AG04450 (cell line): ENCODE results near the gene CCDC141. TPM values are rescaled to one million over a fixed set of nuclear protein-coding genes. Genes with fewer than 3 reads are reported as not detected.
"Not testable (repeated sequence)": the region's sequence is repeated elsewhere in the genome, so short reads cannot be mapped to it uniquely, and the experiment has no call there.

Experiments used
- CTCF ChIA-PET: fragments of 300-600, 350-600 bp; formaldehyde crosslinking; extraction: SDS; loops from one replicate; lab custom pipeline; 2022; ENCODE audit warnings: antibody characterized with exemption, inconsistent platforms; lab: Charles Lee
- POLR2A ChIA-PET: fragments of 350-600 bp; formaldehyde crosslinking; extraction: SDS; loops from one replicate; lab custom pipeline; 2021; ENCODE audit warnings: antibody characterized with exemption, inconsistent platforms; lab: Yijun Ruan, JAX
- DNase-seq: peaks from one replicate; pipeline ENCODE4 v3.0.0-alpha.2; 2011; ENCODE audit warnings: low read depth, low spot score
- H3K27ac ChIP-seq: one replicate; pipeline ENCODE4 v1.5.1; 2012; ENCODE audit warnings: low read depth, low read length, control low read depth
- H3K27me3 ChIP-seq: one replicate; pipeline ENCODE4 v1.6.0; 2012; ENCODE audit warnings: low read length; ENCODE audit not compliant: control insufficient read depth, insufficient read depth
- H3K4me3 ChIP-seq: 2 replicates; pipeline ENCODE4 v1.5.1; 2011; ENCODE audit warnings: mild to moderate bottlenecking, low read depth, low read length, control low read depth
- H3K9me3 ChIP-seq: 2 replicates; pipeline ENCODE4 v1.5.1; 2012; ENCODE audit warnings: low read length; ENCODE audit not compliant: control insufficient read depth, insufficient read depth
- CTCF ChIP-seq: IDR thresholded peaks from 2 replicates; pipeline ENCODE4 v1.5.1; 2011; ENCODE audit warnings: low read depth, low read length, control low read depth, inconsistent platforms
- polyA minus RNA-seq: library from RNA; depleted of rRNA, polyadenylated mRNA; stranded (reverse); fragments of >200 nt; gene quantifications from 2 replicates; pipeline ENCODE4 v1.2.3, GENCODE V29; 2011; rRNA and poly(A)+ RNA removed
- polyA plus RNA-seq: library from polyadenylated mRNA; depleted of rRNA; stranded (reverse); fragments of >200 nt; gene quantifications from 2 replicates; pipeline ENCODE4 v1.2.3, GENCODE V29; 2011; rRNA removed

Gene CCDC141
- polyA plus RNA-seq (not detected in 2 replicates), polyA minus RNA-seq (not detected in 2 replicates)

GRCh38 chr2:179049546-179050311 is at the start of gene CCDC141:
Gene CCDC141, minus strand, starts transcription at chr2:179050137. Its CDS starts 196 bp downstream, at chr2:179049941.
- H3K9me3 ChIP-seq: no peaks in the 10 kb centered on the region
- H3K27me3 ChIP-seq: no peaks in the 10 kb centered on the region
- DNase-seq: no peak
- POLR2A ChIA-PET: no interaction called here
- no peak within 1 kb of the TSS for H3K4me3 ChIP-seq
- no peak within 1 kb of the TSS for H3K27ac ChIP-seq
- no peak for TF ChIP-seq CTCF
- CTCF ChIA-PET: no interaction called here

GRCh38 chr2:179098080-179098689 is 48.2 kb upstream of the CCDC141 start:
- Histone ChIP-seq H3K9me3 (no peaks in the 10 kb centered on the region), H3K27ac (no peak overlapping the region), H3K4me3 (no peak overlapping the region), H3K27me3 (no peaks in the 10 kb centered on the region)
- ChIA-PET POLR2A (no interaction called here), CTCF (no interaction called here)
- no peak for TF ChIP-seq CTCF
- no peak for DNase-seq

- no peak overlapping the region for H3K27ac ChIP-seq
- H3K27me3 ChIP-seq: no peaks in the 10 kb centered on the region
- ChIA-PET POLR2A (no interaction called here), CTCF (no interaction called here)
- H3K9me3 ChIP-seq: no peaks in the 10 kb centered on the region
- H3K4me3 ChIP-seq: no peak overlapping the region
- DNase-seq: no peak
- TF ChIP-seq CTCF: no peak
Observed at GRCh38 chr2:179097131-179097530, 47.2 kb upstream of the CCDC141 start.

GRCh38 chr2:179096090-179096489 is 46.2 kb upstream of the CCDC141 start:
- no peak for DNase-seq
- H3K9me3 ChIP-seq: no peaks in the 10 kb centered on the region
- CTCF ChIA-PET: interaction anchor here (0.6 kb wide), 1 partner anchor 519 kb away, joined by 4 read pairs; no protein-coding TSS in a partner anchor
- no peak overlapping the region for H3K27ac ChIP-seq
- no peak for TF ChIP-seq CTCF
- no peak overlapping the region for H3K4me3 ChIP-seq
- POLR2A ChIA-PET: no interaction called here
- no peaks in the 10 kb centered on the region for H3K27me3 ChIP-seq

- H3K27ac ChIP-seq, DNase-seq, POLR2A ChIA-PET, H3K27me3 ChIP-seq, H3K9me3 ChIP-seq, H3K4me3 ChIP-seq, CTCF ChIA-PET: not testable (repeated sequence)
Observed at GRCh38 chr2:179092912-179093311, 43.0 kb upstream of the CCDC141 start.
